Transverse colon (tissue), 3 donors: ENCODE data around the gene ANKRD23.

Source experiments
- EP300 ChIP-seq: sonication (generic); formaldehyde crosslinking; IDR thresholded peaks from one replicate; pipeline ENCODE4 v1.6.1; 2017; ENCODE audit warnings: antibody characterized with exemption, low read depth
- POLR2AphosphoS5 ChIP-seq, 3 donors: sonication (generic); formaldehyde crosslinking; IDR thresholded peaks; one replicate each; pipeline ENCODE4 v1.6.1; 2016; ENCODE audit warnings: antibody characterized with exemption in 3 of 3

- TF ChIP-seq EP300 (no peak), POLR2AphosphoS5 (IDR thresholded peaks at IDR 0.05) (no peak)
These were observed 3.7 kb downstream of the ANKRD23 start for GRCh38 chr2:96839875-96840850.
